DND-41 (cell line): ENCODE data around the gene NOL4L.

Experiments
- EZH2 ChIP-seq: IDR thresholded peaks from 3 replicates; pipeline ENCODE4 v1.6.1; 2012; ENCODE audit warnings: borderline replicate concordance, low read depth, mild to moderate bottlenecking, moderate library complexity, low read length, inconsistent platforms; ENCODE audit not compliant: severe bottlenecking
- TF ChIP-seq, protein P1 (sequence below): IDR thresholded peaks from 2 replicates; pipeline ENCODE4 v1.5.1; 2012; ENCODE audit warnings: borderline replicate concordance, low read length, moderate library complexity, mild to moderate bottlenecking; ENCODE audit not compliant: poor library complexity, severe bottlenecking; ENCODE audit errors: extremely low read depth

DNA sequence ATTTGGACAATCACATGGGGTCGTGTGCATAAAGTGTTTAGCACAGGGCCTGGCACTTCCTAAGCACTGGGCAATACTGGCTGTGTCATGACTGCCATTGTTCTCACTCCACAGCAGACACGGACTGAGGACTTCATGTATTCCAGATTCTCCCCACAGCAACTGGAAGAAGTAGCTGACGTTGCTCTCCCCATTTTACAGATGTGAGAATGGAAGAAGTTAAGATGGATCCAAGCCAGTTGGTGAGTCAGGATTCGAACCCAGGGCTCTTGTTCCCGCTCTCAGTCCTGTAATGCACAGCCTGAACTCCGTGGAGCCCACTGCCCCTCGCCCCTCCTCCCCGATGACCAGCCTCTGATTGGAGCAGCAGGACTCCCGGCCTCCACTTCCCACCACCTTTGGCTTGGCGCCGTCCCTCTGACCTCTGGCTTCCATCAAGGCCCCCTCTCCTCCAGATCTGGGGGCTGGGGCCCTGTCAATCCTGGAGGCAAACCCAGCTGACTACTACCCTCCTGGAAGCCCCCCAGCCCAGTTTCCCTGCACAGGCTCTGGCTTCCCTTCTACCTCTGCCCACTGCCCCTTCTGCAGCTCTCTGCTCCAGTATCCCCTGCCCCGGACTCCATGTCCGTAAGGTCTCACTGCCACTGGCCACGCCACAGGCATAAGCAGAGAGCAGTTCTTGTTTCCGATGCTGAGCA, 12.7 kb downstream of the NOL4L start:
- TF ChIP-seq EZH2, result no peak
- TF ChIP-seq, protein P1, sequence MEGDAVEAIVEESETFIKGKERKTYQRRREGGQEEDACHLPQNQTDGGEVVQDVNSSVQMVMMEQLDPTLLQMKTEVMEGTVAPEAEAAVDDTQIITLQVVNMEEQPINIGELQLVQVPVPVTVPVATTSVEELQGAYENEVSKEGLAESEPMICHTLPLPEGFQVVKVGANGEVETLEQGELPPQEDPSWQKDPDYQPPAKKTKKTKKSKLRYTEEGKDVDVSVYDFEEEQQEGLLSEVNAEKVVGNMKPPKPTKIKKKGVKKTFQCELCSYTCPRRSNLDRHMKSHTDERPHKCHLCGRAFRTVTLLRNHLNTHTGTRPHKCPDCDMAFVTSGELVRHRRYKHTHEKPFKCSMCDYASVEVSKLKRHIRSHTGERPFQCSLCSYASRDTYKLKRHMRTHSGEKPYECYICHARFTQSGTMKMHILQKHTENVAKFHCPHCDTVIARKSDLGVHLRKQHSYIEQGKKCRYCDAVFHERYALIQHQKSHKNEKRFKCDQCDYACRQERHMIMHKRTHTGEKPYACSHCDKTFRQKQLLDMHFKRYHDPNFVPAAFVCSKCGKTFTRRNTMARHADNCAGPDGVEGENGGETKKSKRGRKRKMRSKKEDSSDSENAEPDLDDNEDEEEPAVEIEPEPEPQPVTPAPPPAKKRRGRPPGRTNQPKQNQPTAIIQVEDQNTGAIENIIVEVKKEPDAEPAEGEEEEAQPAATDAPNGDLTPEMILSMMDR, result no peak
